Mesenchymal stem cell (in vitro differentiated cells and primary cell): Measurements from ENCODE around the gene PGPEP1.

Experiments used
- DNase-seq: peaks from one replicate; pipeline ENCODE4 v3.0.0-alpha.2; 2013
- H2AFZ ChIP-seq: one replicate; pipeline ENCODE4 v1.6.1; 2013; ENCODE audit warnings: low read depth, mild to moderate bottlenecking, control low read depth, inconsistent platforms, low read length, moderate library complexity
- H2AK5ac ChIP-seq: 2 replicates; pipeline ENCODE4 v1.6.1; 2013; ENCODE audit warnings: low read length, moderate library complexity, mild to moderate bottlenecking, inconsistent platforms; ENCODE audit not compliant: severe bottlenecking
- H2BK120ac ChIP-seq: one replicate; pipeline ENCODE4 v1.6.1; 2013; ENCODE audit warnings: low read depth, mild to moderate bottlenecking, inconsistent platforms, low read length, moderate library complexity
- H2BK12ac ChIP-seq, 2 experiments: one replicate each; pipeline ENCODE4 v1.6.1; 2013; ENCODE audit warnings: inconsistent platforms in 2 of 2, low read length in 2 of 2, mild to moderate bottlenecking in 2 of 2, moderate library complexity in 2 of 2, control low read depth in 1 of 2
- H2BK15ac ChIP-seq: one replicate; pipeline ENCODE4 v1.6.1; 2013; ENCODE audit warnings: mild to moderate bottlenecking, low read depth, inconsistent platforms; ENCODE audit not compliant: poor library complexity, severe bottlenecking
- H2BK5ac ChIP-seq: 2 replicates; pipeline ENCODE4 v1.6.1; 2013; ENCODE audit warnings: low read depth, mild to moderate bottlenecking, low read length, control low read depth, inconsistent platforms; ENCODE audit not compliant: poor library complexity, severe bottlenecking
- H3K14ac ChIP-seq, 2 experiments: one replicate each; pipeline ENCODE4 v1.6.1; 2013; ENCODE audit warnings: inconsistent platforms in 2 of 2, low read length in 2 of 2, control low read depth in 1 of 2, mild to moderate bottlenecking in 1 of 2, moderate library complexity in 1 of 2
- H3K18ac ChIP-seq, 2 experiments: one replicate each; pipeline ENCODE4 v1.6.1; 2013; ENCODE audit warnings: inconsistent platforms in 2 of 2, low read length in 2 of 2, control low read depth in 1 of 2, low read depth in 1 of 2, mild to moderate bottlenecking in 1 of 2
- H3K23ac ChIP-seq, 2 experiments: one replicate each; pipeline ENCODE4 v1.6.1; 2013; ENCODE audit warnings: inconsistent platforms in 2 of 2, low read length in 2 of 2, mild to moderate bottlenecking in 2 of 2, moderate library complexity in 2 of 2, control low read depth in 1 of 2
- H3K27ac ChIP-seq: 2 replicates; pipeline ENCODE4 v1.5.1; 2013; ENCODE audit warnings: mild to moderate bottlenecking, moderate library complexity, low read length, control low read depth, inconsistent platforms; ENCODE audit not compliant: poor library complexity, severe bottlenecking
- H3K27me3 ChIP-seq, 2 experiments: 2 replicates each; pipeline versions ENCODE4 v1.6.1 to v1.7.0; 2013; ENCODE audit warnings: low read length in 2 of 2, mild to moderate bottlenecking in 2 of 2, moderate library complexity in 2 of 2, control low read depth in 1 of 2, inconsistent platforms in 1 of 2; ENCODE audit not compliant: control insufficient read depth in 1 of 2, insufficient read depth in 1 of 2
- H3K36me3 ChIP-seq, 2 experiments: 2 replicates each; pipeline versions ENCODE4 v1.6.1 to v1.7.0; 2013; ENCODE audit warnings: low read length in 2 of 2, control low read depth in 1 of 2, inconsistent platforms in 1 of 2, low read depth in 1 of 2, mild to moderate bottlenecking in 1 of 2; ENCODE audit not compliant: insufficient read depth in 2 of 2, control insufficient read depth in 1 of 2
- H3K4ac ChIP-seq, 2 experiments: one replicate each; pipeline ENCODE4 v1.6.1; 2013; ENCODE audit warnings: inconsistent platforms in 2 of 2, low read length in 2 of 2, mild to moderate bottlenecking in 2 of 2, moderate library complexity in 2 of 2, control low read depth in 1 of 2, low read depth in 1 of 2
- H3K4me1 ChIP-seq: 2 replicates; pipeline ENCODE4 v1.6.1; 2013; ENCODE audit warnings: low read depth, low read length, control low read depth; ENCODE audit not compliant: control insufficient read depth, insufficient read depth
- H3K4me2 ChIP-seq: 2 replicates; pipeline ENCODE4 v1.6.1; 2013; ENCODE audit warnings: low read length, mild to moderate bottlenecking, inconsistent platforms; ENCODE audit not compliant: poor library complexity, severe bottlenecking
- H3K4me3 ChIP-seq, 2 experiments: 2 replicates each; pipeline versions ENCODE4 v1.5.1 to v1.7.0; 2013; ENCODE audit warnings: low read length in 2 of 2, mild to moderate bottlenecking in 2 of 2, control low read depth in 1 of 2, low read depth in 1 of 2; ENCODE audit not compliant: insufficient read depth in 1 of 2
- H3K79me1 ChIP-seq: replicated peaks from 2 replicates; pipeline ENCODE4 v1.6.1; 2013; ENCODE audit warnings: mild to moderate bottlenecking, control low read depth, low read length, inconsistent platforms; ENCODE audit not compliant: poor library complexity, severe bottlenecking
- H3K9ac ChIP-seq: 2 replicates; pipeline ENCODE4 v1.7.0; 2013; ENCODE audit warnings: mild to moderate bottlenecking, low read length, moderate library complexity
- H3K9me3 ChIP-seq: 2 replicates; pipeline ENCODE4 v1.7.0; 2013; ENCODE audit warnings: mild to moderate bottlenecking, low read length; ENCODE audit not compliant: control insufficient read depth
- H4K8ac ChIP-seq: one replicate; pipeline ENCODE4 v1.6.1; 2013; ENCODE audit warnings: inconsistent platforms, mild to moderate bottlenecking, low read length, moderate library complexity
- H4K91ac ChIP-seq: one replicate; pipeline ENCODE4 v1.6.1; 2013; ENCODE audit warnings: mild to moderate bottlenecking, low read length, inconsistent platforms
- WGBS: methylation state at CpG from one replicate; pipeline ENCODE4 v1.1.7; 2013; ENCODE audit warnings: mixed read lengths; 5-methylcytosine and 5-hydroxymethylcytosine counted together

Gene PGPEP1

DNA sequence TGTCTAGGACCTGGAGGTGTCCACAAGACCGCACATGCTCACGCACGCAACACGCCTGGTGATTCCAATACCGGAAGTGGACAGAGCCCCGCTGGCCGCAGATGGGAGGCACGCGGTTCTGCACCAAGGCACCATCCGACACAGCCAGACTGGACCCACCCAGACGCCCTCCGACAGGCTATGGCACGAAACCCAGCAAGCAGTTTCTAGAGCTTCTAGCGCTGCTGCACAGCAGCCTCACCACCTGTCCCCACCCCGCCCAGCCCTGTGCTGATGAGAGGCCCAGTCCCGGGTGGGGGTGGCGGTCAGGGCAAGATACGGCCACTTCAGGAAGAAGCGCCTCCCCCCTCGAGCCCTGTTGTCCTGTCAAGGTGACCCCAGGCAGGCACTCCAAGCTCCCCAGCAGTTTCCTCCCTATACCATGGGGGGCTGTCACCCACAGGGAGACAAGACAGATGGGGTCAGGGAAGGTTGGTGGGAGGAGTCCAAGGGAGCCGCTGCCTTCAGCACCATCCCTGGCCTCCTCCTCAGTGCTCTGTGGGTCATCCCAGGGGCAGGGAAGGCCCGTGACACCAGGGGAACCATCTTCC, 28.8 kb upstream of the PGPEP1 start:
- no peak overlapping the region for H3K4me3 ChIP-seq
- H3K27ac ChIP-seq = no peak overlapping the region
- no peak overlapping the region for H3K23ac ChIP-seq
- H3K4me2 ChIP-seq = no peak overlapping the region
- H3K4me1 ChIP-seq = peaks cover 5% of the 10 kb centered on the region
- H3K4ac ChIP-seq = no peak overlapping the region
- no peaks in the 10 kb centered on the region for H3K27me3 ChIP-seq
- H3K14ac ChIP-seq = no peak overlapping the region
- H3K18ac ChIP-seq = no peak overlapping the region
- DNase-seq = no peak
- H2BK120ac ChIP-seq = no peak overlapping the region
- no peak overlapping the region for H2BK12ac ChIP-seq
- H2BK5ac ChIP-seq = no peak overlapping the region
- no peak overlapping the region for H2AFZ ChIP-seq
- H2BK15ac ChIP-seq = no peak overlapping the region
- no peak overlapping the region for H3K9ac ChIP-seq
- 93% methylated on average over 20 of the region's 22 CpGs for WGBS
- no peak overlapping the region for H4K8ac ChIP-seq
- H2AK5ac ChIP-seq = no peak overlapping the region
- H3K79me1 ChIP-seq = peaks cover 25% of the 10 kb centered on the region
- H4K91ac ChIP-seq = no peak overlapping the region
- H3K9me3 ChIP-seq = no peaks in the 10 kb centered on the region
- peaks cover 28 to 79% of the 10 kb centered on the region in 2 experiments for H3K36me3 ChIP-seq

DNA sequence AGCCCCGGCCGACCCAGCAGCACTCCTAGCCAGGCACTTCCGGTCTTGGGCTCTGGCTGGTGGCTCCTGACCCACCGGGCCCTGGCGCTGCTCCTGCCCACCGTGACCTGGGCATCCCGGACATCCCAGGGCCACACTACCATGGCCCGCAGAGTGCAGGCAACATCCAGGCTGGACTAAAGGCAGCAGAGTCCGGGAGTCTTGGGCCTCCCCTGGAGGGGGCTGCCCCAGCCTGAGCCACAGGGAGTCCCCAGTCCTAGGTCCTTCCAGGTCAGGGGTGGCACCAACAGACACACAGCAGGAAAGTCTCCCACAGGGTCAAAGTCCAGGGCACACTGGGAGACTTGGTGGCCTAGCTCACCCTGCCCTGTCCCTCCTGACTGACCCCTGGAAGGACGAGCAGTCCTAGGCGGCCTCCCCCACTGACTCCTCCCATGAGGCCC, 28.3 kb upstream of the PGPEP1 start:
- 98% methylated on average over 11 of the region's 11 CpGs for WGBS
- H2AK5ac ChIP-seq = no peak overlapping the region

DNA sequence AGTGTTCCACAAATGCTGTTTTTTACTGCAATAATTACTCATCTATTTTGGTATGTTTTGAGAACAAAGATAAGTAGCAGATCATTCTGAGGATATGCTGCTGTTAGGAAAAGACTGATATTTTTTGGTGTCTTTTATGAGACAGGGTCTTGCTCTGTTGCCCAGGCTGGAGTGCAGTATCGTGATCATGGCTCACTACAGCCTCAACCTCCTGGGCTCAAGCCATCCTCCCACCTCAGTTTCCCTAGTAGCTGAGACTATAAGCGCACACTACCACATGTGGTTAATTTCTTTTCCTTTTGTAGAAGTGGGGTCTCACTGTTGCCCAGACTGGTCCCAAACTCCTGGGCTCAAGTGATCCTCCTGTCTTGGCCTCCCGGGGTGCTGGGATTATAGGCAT, 27.0 kb upstream of the PGPEP1 start:
- Histone ChIP-seq H3K4me3 (no peak overlapping the region), H2BK5ac (no peak overlapping the region), H3K4me1 (peaks cover 9% of the 10 kb centered on the region), H3K27ac (no peak overlapping the region), H3K9ac (peak overlapping the region; percentile 36), H2BK12ac (no peak overlapping the region), H3K9me3 (no peaks in the 10 kb centered on the region), H3K27me3 (no peaks in the 10 kb centered on the region), H3K23ac (no peak overlapping the region), H3K4ac (no peak overlapping the region), H2BK15ac (no peak overlapping the region), H2AK5ac (no peak overlapping the region), H3K79me1 (peaks cover 27% of the 10 kb centered on the region), H4K91ac (no peak overlapping the region), H2BK120ac (no peak overlapping the region), H4K8ac (no peak overlapping the region), H2AFZ (no peak overlapping the region), H3K14ac (no peak overlapping the region), H3K36me3 (peaks cover 28 to 62% of the 10 kb centered on the region in 2 experiments), H3K4me2 (no peak overlapping the region), H3K18ac (no peak overlapping the region)
- DNase-seq = no peak
- WGBS = 100% methylated on average over 3 of the region's 3 CpGs

More for the DNA sequence above, 28.3 kb upstream of the PGPEP1 start:
- H2AFZ ChIP-seq = no peak overlapping the region
- H3K27ac ChIP-seq = no peak overlapping the region
- H3K23ac ChIP-seq = no peak overlapping the region
- H2BK15ac ChIP-seq = no peak overlapping the region
- H3K4me1 ChIP-seq = peaks cover 5% of the 10 kb centered on the region
- H3K36me3 ChIP-seq = peaks cover 28 to 74% of the 10 kb centered on the region in 2 experiments
- no peak overlapping the region for H4K8ac ChIP-seq
- H3K4me2 ChIP-seq = no peak overlapping the region
- no peak overlapping the region for H2BK12ac ChIP-seq
- H3K4me3 ChIP-seq = no peak overlapping the region
- H3K14ac ChIP-seq = no peak overlapping the region
- no peaks in the 10 kb centered on the region for H3K27me3 ChIP-seq
- peaks cover 27% of the 10 kb centered on the region for H3K79me1 ChIP-seq
- no peak overlapping the region for H3K4ac ChIP-seq
- H2BK5ac ChIP-seq = no peak overlapping the region
- no peak overlapping the region for H2BK120ac ChIP-seq
- H3K9me3 ChIP-seq = no peaks in the 10 kb centered on the region
- H3K9ac ChIP-seq = no peak overlapping the region
- DNase-seq = no peak
- no peak overlapping the region for H3K18ac ChIP-seq
- no peak overlapping the region for H4K91ac ChIP-seq

DNA sequence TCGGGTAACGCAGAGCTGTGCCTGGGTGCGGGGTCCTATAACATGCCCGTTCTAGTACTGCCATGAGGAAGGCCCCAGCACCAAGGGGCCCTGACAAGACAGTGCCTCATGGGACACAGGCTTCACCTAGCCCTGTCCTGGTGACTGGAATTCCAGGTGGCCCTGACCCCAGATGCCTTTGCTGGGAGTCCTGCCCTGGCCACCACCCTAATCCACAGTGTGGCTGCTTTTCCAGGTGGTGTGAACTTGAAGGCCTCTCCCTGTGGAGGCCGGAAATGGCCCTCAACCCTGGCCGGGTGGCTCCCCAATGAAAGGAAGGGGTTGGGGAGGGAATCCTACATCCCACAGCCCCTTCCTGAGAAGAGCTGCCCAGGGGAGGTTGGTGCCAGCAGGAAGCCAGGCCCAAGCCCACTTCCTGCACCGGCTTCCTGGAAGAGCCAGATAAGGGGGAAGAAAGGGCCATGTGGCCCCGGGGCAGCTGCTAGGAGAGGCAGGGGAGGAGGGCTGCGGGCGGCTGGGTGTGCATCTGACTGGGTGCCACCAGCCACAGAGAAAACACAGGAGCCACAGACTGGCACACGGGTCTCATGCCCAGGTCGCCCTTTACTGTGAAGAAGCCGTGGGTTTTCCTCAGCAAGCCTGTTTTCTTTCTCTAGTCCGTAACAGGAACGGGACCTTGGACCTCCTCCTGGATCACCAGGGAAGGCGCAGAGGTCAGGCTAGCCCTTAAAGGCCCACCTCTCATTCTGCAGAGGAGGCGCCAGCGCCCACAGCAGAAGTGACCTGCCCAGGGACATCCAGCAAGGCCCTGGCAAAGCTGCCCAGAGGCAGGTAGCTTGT, 22.2 kb upstream of the PGPEP1 start:
- Histone ChIP-seq H3K27ac (no peak overlapping the region), H3K4me3 (no peak overlapping the region), H2BK5ac (no peak overlapping the region), H3K9me3 (no peaks in the 10 kb centered on the region), H3K79me1 (peaks cover 24% of the 10 kb centered on the region), H2AFZ (no peak overlapping the region), H3K4me1 (peaks cover 14% of the 10 kb centered on the region), H3K14ac (no peak overlapping the region), H3K36me3 (peaks cover 14 to 31% of the 10 kb centered on the region in 2 experiments), H3K23ac (no peak overlapping the region), H3K9ac (peak overlapping the region; percentile 38), H4K91ac (peak overlapping the region; percentile 19), H2BK12ac (peak overlapping the region; percentile 6 to 84), H2AK5ac (no peak overlapping the region), H3K4ac (peak overlapping the region; percentile 46 to 70), H3K27me3 (no peaks in the 10 kb centered on the region), H2BK15ac (peak overlapping the region; percentile 55), H3K18ac (peak overlapping the region; percentile 2 to 41), H3K4me2 (no peak overlapping the region), H4K8ac (peak overlapping the region; percentile 56), H2BK120ac (no peak overlapping the region)
- no peak for DNase-seq
- 82% methylated on average over 16 of the region's 18 CpGs for WGBS
